HG03378 (cell line): ENCODE measurements around the gene TXNRD3.
"Not testable (repeated sequence)": the region's sequence is repeated elsewhere in the genome, so short reads cannot be mapped to it uniquely, and the experiment has no call there.

Experiments
- ATAC-seq: cut with Tn5 transposase; IDR thresholded peaks from one replicate; pipeline ENCODE4 v1.9.1; 2021; ENCODE audit warnings: mild to moderate bottlenecking, moderate library complexity; ENCODE audit not compliant: unreplicated experiment

The TXNRD3 gene

DNA sequence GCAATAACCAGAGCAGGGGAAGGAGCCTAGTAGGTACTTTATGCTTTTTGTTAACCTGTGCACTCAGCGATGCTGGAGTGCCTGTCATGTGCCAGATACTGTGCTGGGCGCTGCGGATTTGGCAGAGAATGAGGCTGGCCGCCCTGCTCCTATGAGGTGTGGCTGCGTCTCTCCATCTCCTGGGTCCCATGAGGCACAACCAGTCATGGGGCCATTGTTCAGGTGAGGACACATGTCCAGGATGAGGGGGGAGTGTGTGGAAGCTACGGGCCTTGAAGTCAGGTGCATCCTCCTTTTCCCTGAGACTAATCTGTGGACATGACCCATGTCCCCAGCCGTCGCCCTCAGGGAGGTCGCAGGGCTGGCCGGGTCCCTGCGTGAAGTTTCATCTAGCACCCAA, 963 bp upstream of the TXNRD3 start:
- no peak for ATAC-seq

DNA sequence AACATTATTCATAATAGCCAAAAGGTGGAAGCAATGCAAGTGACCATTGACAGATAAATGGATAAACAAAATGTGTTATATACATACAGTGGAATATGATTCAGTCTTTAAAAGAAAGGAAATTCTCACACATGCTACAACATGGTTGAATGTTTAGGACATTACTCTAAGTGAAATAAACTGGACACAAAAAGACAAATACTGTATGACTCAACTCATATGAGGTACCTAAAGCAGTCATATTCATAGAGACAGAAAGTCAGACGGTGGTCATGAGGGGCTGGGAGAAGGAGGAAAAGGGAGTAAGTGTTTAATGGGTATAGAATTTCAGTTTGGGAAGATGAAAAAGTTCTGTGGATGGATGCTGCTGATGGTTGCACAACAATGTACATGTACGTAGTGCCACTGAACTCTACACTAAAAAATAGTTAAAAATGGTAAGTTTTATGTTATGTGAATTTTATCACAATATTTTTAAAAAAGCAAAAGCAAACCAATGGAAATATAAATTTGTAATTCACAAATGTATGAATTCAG, 5.3 kb downstream of the TXNRD3 start:
- ATAC-seq: no peak

GRCh38 chr3:126646674-126647073, 8.2 kb downstream of the TXNRD3 start:
- ATAC-seq: no peak

DNA sequence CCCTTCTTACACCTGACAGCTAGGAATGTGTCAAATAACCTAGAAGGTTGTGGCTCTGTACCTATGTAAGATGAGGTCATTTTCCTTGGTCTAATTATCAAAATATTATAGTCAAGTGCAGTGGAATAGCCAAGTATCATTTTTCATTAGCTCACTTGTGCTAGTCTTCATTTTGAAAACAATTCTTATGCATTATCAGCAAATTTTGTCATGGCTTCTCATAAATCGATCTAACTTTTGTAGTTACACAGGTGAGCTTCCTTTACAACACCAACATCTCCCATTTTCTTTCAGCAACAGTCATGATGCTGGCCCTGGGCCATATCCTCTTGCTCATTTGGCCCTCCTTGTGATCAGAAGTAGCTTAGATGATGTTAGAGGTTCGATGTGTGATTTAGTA, 10.3 kb downstream of the TXNRD3 start:
- no peak for ATAC-seq

- ATAC-seq: no peak
These were observed 16.1 kb downstream of the TXNRD3 start for GRCh38 chr3:126638790-126639189.

DNA sequence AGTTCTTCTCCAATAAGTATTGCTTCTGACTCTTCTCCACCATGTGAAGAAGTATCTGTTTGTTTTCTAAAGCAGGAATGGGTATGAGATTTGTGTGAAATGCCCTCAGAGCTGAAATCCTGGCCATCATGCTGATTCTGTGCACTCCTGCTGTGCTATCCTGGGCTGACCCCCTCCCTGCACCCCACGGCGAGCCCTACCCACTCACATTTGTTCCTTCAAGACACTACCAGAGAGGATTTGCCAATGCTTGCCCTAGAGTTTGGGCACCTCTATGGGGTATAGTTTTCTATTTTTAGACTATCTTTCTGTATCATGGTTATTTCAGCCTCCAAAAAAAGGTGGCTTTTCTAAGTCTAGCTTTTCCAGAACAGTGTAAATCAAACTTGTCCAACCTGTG, 18.5 kb downstream of the TXNRD3 start:
- no peak for ATAC-seq

DNA sequence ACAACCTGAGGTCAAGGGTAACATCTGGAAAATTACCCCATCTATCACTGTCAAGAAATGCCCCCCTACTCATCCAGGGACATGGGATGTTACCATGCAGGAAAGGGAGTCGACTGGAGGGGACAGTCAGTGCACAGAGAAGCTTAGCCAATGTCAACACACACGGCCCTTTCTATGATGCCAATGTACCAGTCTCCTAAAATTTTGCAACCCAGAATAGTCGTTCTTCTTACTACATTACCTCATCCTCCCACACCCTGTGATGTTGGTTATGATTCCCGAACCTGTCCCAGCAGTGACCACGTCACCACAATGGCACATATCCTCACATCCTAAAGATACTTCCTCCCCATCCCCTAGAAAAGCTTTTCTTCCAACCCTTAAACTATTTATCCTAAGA, 20.1 kb downstream of the TXNRD3 start:
- no peak for ATAC-seq

GRCh38 chr3:126630020-126630419, 24.9 kb downstream of the TXNRD3 start:
- ATAC-seq: no peak

GRCh38 chr3:126625735-126626134, 29.2 kb downstream of the TXNRD3 start:
- not testable (repeated sequence) for ATAC-seq

GRCh38 chr3:126622694-126623093, 32.2 kb downstream of the TXNRD3 start:
- ATAC-seq: no peak

- no peak for ATAC-seq
These were observed 33.1 kb downstream of the TXNRD3 start for GRCh38 chr3:126621627-126622345.

- ATAC-seq: no peak
These were observed 33.8 kb downstream of the TXNRD3 start for GRCh38 chr3:126621171-126621570.

GRCh38 chr3:126620738-126621137, 34.2 kb downstream of the TXNRD3 start:
- ATAC-seq: no peak

GRCh38 chr3:126618760-126619159, 36.2 kb downstream of the TXNRD3 start:
- ATAC-seq: no peak

GRCh38 chr3:126618021-126618420, 36.9 kb downstream of the TXNRD3 start:
- no peak for ATAC-seq

- ATAC-seq: no peak
These were observed 37.4 kb downstream of the TXNRD3 start for GRCh38 chr3:126617571-126617970.

- no peak for ATAC-seq
These were observed 38.0 kb downstream of the TXNRD3 start for GRCh38 chr3:126616931-126617330.

DNA sequence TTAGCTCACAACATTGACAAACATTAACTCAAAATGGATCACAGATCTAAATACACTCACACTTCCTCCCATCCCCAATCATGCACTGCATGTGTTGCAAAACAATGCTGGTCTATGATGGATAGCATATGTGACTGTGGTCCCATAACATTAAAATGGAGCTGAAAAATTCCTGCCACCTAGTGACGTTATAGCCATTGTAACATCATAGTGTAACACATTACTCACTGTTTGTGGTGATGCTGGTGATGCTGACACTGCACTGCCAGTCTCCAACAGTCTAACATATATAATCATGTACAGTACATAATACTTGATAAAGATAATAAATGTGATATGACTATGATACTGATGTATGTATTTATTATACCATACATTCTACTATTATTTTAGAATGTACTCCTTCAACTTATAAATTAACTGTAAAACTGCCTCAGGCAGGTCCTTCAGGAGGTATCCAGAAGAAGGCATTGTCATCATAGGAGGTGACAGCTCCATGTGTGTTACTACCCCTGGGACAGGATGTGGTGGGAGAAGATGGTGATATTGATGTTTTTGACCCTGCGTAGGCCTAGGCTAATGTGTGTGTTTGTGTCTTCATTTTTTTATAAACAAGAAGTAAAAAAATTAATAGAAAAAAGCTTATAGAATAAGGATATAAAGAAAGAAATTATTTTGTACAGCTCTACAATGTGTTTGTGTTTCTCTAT, 41.3 kb downstream of the TXNRD3 start:
- no peak for ATAC-seq

GRCh38 chr3:126612479-126613205, 42.3 kb downstream of the TXNRD3 start:
- ATAC-seq: no peak

GRCh38 chr3:126609909-126610308, 45.0 kb downstream of the TXNRD3 start:
- ATAC-seq: no peak

DNA sequence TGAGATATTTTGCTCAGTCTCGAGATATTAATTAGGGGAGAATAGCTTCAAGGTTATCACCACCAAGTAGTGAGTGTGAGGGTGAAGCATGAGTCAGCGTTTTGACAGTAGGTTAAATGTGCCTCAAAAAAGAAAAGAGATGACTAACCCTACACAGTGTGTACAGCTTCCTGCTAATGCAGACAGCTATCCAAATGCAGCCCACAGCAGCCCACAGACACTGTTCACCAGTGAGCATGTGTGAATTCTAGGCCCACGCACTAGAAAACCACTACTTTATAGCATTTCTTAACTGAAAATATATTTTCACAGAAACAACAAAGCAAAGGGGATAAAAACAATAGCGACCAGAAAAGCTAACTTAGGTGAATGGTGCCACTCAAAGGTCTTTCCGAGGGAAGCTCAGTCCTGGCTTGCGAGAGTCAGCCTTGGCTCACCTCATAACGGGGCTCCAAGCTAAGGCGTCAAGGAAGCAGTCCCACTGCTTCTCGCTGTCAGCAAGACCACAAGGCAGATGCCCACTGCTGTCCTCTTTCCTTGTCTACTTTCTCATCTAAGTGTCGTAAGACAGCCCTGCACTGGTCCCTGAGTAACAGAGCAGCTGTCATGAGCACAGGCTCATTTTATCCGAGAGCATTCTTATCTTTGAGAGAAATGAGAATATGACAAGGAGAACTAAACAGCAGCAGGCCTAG, 47.6 kb downstream of the TXNRD3 start:
- ATAC-seq: no peak
